Measurements from ENCODE around the gene AGPAT3.

AGPAT3 gene, protein sequence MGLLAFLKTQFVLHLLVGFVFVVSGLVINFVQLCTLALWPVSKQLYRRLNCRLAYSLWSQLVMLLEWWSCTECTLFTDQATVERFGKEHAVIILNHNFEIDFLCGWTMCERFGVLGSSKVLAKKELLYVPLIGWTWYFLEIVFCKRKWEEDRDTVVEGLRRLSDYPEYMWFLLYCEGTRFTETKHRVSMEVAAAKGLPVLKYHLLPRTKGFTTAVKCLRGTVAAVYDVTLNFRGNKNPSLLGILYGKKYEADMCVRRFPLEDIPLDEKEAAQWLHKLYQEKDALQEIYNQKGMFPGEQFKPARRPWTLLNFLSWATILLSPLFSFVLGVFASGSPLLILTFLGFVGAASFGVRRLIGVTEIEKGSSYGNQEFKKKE

DNA sequence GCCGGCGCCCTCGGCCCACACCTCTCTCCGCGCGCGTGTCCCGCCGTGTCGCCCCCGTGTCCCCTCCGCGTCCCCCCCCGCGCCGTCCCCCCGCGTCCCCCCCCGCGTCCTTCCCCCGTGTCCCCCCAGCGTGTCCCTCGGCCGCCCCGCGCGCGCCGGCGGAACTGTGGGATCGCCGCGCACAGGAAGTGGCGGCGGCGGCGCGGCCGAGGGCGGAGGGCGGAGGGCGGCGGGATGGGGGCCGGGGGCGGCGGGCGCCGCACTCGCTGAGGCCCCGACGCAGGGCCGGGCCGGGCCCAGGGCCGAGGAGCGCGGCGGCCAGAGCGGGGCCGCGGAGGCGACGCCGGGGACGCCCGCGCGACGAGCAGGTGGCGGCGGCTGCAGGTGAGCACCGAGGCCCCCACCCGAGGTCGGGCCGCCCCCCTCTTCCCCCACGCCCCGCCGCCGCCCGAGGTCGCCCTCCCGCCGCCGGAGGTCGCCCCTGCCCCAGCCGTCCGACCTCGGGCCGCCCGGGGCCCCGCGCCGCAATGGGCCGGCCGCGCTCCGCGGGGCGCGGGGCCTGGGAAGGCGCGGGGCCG, at the start of gene AGPAT3:
TSS of gene AGPAT3 (plus strand) at position 262 of the 578 bp plus-strand sequence. CDS start 94,459 bp downstream, outside the sequence.
- peak; percentile 73 for DNase-seq (ENCODE audit: low spot score)
- in situ Hi-C loops (cut with MboI; ENCODE audit: low sequenced_read_pairs, unreplicated experiment) = no loop called here
- TF ChIP-seq, protein P1, sequence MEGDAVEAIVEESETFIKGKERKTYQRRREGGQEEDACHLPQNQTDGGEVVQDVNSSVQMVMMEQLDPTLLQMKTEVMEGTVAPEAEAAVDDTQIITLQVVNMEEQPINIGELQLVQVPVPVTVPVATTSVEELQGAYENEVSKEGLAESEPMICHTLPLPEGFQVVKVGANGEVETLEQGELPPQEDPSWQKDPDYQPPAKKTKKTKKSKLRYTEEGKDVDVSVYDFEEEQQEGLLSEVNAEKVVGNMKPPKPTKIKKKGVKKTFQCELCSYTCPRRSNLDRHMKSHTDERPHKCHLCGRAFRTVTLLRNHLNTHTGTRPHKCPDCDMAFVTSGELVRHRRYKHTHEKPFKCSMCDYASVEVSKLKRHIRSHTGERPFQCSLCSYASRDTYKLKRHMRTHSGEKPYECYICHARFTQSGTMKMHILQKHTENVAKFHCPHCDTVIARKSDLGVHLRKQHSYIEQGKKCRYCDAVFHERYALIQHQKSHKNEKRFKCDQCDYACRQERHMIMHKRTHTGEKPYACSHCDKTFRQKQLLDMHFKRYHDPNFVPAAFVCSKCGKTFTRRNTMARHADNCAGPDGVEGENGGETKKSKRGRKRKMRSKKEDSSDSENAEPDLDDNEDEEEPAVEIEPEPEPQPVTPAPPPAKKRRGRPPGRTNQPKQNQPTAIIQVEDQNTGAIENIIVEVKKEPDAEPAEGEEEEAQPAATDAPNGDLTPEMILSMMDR (IDR thresholded peaks at IDR 0.05; ENCODE audit: borderline replicate concordance, control extremely low read depth, extremely low read depth, insufficient read depth, missing control alignments) = no peak

DNA sequence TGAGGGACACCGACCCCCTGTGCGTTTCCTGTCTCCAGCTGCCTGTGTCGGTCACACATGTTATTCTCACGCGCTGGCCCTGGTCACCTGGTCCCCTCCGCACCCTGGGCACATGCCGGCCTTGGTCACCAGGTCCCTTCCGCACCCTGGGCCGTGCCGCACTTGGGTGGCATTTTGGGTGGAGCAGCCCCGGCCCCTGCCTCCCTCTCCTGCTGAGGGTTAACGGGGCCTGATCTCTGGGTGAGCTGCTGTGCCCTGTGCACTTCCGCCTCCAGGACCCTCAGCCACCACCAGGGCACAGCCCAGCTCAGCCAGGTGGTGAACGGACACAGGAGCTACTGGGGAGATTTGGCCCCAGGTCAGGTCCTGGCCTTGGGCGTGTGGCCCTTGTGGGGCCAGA, 49.0 kb upstream of the AGPAT3 start:
- DNase-seq (ENCODE audit: low spot score) = no peak
- TF ChIP-seq, protein P1 (IDR thresholded peaks at IDR 0.05; ENCODE audit: borderline replicate concordance, control extremely low read depth, extremely low read depth, insufficient read depth, missing control alignments) = no peak
- in situ Hi-C loops (cut with MboI; ENCODE audit: low sequenced_read_pairs, unreplicated experiment) = loop anchor here (10.0 to 25.0 kb wide), 3 partner anchors 129 to 471 kb away; partner anchors contain the start of gene AIRE

DNA sequence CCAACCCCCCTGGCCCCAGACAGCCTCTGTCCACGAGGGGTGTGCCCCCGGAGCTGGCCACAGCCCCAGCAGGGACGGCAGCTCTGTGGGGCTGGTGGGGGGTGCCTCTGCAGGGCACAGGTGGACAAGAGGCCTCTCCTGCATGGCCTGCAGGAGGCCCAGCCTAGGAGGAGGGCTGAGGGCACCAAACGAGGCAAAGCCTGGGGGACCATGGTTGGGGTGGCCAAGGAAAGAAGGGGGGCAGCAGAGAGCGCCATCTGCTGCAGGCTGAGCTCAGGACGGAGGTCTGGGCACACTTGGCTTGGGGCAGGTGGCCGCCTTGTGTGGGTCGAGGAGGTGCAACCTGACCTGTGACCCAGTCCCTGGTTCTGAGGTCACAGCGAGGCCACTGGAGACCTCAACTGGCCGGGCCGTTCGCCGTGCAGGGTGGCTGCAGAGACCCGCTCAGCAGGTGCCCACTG, 48.4 kb upstream of the AGPAT3 start:
- TF ChIP-seq, protein P1 (IDR thresholded peaks at IDR 0.05; ENCODE audit: borderline replicate concordance, control extremely low read depth, extremely low read depth, insufficient read depth, missing control alignments) = no peak
- in situ Hi-C loops (cut with MboI; ENCODE audit: low sequenced_read_pairs, unreplicated experiment) = loop anchor here (10.0 to 25.0 kb wide), 3 partner anchors 128 to 471 kb away; partner anchors contain the start of gene AIRE
- no peak for DNase-seq (ENCODE audit: low spot score)

DNA sequence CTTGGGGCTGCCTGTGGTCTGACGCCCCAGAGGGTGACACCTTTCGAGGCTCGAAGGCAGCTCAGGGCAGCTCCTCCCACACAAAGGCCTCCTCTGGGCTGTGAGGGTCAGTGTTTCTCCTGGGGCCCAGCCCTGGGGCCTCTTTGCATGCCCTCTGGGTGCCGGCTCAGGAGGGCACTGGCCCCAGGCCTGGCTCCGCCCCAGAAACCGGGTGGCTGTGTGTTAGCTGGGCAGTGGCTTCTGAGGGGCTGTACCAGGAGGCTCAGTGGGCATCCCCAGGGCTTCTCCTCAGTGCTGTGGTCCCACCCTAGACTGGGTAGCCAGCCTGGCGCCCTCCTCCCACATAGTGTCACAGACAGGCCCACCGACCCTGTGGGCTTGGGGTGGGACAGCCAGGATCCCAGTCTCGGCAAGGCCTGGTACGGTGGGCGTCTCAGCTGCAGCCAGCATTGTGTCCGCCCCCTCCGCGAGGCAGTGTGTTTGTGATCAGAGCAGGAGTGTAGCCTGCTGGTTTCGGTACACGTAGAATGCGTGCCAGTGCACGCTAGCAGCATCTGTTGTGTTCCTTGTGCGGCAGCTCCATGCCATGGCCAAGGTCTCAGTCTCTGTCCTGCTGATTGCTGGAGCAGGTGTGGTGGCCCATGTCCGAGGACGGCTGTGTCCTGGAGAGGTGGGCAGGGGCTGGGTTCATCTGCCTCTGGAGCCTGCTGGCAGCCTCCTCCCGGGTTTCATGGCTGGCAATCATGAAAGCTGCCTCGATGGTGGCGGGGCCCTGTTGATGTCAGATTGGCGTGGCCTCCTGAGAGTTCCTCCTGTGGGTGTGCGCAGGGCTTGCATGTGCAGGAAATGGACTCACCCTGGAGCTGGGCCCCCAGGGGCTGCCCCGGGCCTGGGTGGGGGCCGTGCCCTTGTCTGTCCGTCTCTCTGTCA, 47.6 kb upstream of the AGPAT3 start:
- TF ChIP-seq, protein P1 (IDR thresholded peaks at IDR 0.05; ENCODE audit: borderline replicate concordance, control extremely low read depth, extremely low read depth, insufficient read depth, missing control alignments) = no peak
- in situ Hi-C loops (cut with MboI; ENCODE audit: low sequenced_read_pairs, unreplicated experiment) = loop anchor here (10.0 to 25.0 kb wide), 3 partner anchors 127 to 470 kb away; partner anchors contain the start of gene AIRE

DNA sequence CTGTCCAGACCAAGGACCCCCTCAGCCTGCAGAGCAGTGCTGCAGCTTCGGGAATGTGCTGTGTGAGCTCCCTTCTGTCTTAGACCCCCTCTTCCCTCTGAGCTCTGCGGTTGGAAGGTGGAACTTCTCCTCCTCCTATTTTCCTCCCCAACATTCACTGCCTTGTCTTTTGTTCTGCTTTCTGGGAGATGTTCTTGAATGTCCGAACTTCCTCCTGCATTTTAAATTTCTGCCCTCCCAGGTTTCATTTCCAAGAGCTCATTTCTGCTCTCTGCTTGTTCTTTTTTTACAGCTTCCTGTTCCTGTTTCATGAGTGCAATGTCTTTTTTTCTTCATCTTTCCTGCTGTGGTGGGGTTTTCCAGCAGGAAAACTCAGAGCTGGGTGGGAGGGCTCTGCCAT, 46.3 kb upstream of the AGPAT3 start:
- in situ Hi-C loops (cut with MboI; ENCODE audit: low sequenced_read_pairs, unreplicated experiment) = loop anchor here (10.0 to 25.0 kb wide), 3 partner anchors 126 to 469 kb away; partner anchors contain the start of gene AIRE
- TF ChIP-seq, protein P1 (IDR thresholded peaks at IDR 0.05; ENCODE audit: borderline replicate concordance, control extremely low read depth, extremely low read depth, insufficient read depth, missing control alignments) = no peak
- DNase-seq (ENCODE audit: low spot score) = no peak

More for the DNA sequence above, 47.6 kb upstream of the AGPAT3 start:
- no peak for DNase-seq (ENCODE audit: low spot score)

Measured in GM13976 (cell line).